Activated CD4-positive, alpha-beta T cell treated with anti-CD3 and anti-CD28 coated beads for 48 hours (primary cell): Measurements from ENCODE around the gene RAB3C.

Source experiments
- DNase-seq: peaks from one replicate; pipeline ENCODE4 v3.0.0-alpha.2; 2020

RAB3C gene

DNA sequence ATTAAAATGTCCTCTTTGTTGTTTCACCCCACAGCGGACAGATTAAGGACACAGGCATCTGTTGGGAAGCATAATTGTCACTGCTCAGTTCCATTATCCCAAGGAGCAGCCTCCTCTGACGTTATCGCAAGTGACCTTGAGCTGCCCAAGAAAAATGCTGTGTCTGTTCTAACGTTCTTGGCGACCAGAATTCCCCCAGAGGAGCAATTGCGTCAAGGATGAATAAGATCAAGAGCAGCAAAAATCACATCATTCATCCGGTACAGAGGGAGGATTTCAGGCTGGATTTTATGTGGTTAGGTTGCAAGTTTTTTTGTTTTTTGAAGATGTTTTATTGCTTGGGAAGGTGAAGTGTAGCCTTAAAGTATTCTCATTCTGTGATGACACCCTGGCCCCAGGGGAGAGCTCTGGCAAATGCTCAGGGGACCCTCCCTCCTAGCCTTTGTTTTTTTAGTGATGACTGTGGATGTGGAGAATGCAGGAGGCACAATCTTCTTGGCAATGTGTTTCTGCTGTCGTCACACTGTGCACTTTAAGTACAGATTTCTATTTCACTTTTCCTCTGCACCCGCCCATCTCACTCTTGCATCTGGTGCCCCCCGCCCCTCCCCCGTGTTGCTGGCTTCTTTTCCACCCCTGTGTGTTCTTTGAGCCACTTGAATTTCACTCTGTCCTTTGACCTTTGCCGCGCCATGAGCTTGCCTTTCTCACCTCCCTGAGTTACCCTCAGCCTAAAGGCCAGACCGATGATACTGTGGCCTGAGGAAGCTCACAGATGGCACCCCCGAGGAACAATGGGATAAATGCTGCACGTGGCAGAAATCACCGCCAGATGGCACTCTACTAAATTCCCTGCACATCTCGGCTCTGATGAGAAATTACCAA, 308.5 kb downstream of the RAB3C start:
- DNase-seq: peak; percentile 79

DNA sequence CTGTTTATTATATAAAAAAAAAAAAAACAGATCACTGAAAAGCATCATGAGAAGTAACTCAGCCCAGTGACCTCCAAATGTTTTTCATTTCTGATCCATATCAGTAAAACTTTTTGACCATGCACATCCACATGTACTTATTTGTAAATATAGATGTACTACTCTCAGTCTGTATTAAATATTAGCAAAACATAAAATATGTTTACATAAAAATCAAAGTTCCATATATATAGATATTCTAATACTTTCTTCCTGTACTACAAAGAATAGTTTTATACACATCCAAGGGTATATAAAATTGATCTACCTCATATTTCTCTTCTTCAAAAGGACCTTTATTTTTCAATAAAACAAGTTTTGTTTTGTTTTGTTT, 309.1 kb downstream of the RAB3C start:
- no peak for DNase-seq

DNA sequence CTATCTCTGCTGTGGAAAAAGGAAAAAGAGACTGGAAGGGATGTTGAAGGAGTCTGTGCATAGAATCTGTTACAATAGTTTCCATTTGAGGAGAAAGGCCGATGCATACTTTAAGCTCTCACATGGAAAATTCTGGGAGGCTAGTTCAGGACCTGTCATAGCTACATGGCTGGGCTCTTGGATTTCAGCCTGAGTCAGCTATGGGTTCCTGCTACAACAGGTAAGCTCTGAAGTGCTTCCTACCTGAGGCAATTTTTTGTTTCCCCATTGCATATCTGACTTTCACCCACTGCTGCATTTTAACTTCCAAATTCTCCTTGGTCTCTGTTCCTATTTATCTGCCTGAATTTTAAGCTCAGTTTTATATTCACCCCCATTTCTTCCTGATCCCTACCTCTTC, 310.7 kb downstream of the RAB3C start:
- no peak for DNase-seq

DNA sequence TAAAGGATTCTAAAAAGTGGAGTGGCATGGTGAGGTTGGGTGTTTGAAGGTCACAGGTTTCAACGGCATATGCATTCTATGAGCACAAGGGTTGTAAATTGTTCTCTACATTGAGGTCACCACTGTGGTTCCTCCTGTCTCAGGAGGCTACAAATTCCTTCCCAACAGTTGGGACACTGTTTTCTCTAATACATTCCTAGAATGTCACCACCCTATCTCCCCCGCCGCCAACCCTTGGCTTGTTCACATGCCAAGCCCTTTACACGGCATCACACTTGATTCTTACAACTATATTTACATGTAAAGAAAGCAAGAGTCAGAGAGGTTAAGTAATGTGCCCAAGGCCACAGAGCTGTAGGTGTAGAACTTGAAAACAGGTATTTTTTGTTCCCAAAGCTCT, 315.1 kb downstream of the RAB3C start:
- no peak for DNase-seq

DNA sequence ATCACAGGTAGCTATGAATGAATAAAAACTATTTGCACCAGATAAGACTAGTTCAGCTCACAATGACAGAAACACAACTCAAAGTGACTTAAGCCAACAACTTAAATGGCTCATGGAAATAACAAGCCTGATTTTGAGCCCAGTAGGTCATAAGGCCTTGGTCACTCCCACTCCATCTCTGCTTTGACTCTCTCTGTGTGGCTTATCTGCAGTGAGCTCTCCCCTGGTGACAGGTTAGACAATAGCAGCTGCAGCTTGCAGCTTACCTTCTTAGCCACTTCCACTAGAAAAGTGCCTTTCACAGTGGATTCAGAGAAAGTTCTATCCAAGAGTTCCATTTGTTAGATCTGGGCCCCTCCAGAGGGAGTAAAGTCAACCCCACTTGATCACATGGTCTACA, 315.7 kb downstream of the RAB3C start:
- no peak for DNase-seq

DNA sequence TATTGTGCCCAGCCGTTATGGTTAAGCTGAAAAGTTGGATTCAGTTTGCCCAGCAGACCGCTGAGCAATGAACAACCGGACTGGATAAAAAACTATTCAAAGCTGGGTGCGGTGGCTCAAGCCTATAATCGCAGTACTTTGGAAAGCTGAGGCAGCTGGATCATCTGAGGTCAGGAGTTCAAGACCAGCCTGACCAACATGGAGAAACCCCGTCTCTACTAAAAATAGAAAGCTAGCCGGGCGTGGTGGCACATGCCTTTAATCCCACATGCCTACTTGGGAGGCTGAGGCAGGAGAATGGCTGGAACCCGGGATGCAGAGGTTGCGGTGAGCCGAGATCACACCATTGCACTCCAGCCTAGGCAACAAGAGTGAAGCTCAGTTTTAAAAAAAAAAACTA, 318.4 kb downstream of the RAB3C start:
- DNase-seq: no peak

DNA sequence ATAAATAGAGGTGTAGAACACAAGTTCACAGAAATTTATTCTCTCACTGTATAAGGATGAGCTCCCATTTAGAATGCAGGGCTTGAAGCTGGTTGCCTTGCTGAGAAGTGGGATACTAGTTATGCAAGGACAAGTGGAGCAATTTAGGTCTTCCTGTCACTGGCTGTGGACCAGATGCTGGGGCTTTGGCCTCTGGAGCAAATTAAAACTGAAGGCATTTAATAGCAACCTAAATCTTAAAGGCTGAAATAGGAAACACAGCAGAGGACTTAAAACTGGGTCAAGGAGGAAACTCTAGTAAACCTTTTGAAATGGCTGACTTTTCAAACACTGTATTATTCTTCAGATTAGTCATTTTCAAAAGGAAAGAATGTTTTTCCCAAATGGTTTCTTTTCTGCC, 319.4 kb downstream of the RAB3C start:
- no peak for DNase-seq

DNA sequence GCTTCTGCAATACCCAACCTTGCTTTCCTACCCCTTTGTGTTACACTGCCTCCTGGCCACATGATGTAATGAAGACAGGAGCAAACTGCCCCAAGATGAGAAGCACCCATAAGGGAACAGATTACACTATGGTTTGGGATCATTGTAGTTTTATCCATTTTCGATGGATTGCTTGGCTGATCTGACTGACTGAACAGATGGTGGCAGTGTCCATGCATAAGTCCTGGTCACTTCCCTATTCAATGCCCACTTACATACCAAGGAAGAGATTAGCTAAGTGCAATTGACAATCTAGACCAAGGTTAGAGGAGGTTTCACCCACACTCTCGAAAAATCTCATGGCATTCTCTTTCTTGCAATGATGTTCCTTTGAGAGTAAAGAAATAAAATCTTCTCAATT, 319.9 kb downstream of the RAB3C start:
- DNase-seq: no peak

DNA sequence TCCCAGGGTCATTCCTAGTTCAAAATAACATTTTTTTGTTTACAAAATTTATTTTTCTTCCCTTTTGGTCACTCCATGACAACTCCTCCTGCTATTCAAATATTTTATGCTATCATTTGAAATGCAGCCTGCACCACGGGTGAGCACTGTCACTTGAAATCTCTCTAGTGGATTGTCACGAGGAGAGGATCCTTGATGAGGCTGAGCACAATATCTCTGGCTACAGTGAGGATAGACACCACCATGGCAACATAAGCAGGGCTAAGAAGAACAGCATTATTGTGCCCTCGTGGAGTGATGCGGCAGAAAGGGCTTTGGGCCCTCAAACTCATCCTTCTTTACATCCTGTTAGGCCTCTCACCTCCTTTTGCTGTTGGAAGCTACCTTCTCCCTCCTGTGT, 321.9 kb downstream of the RAB3C start:
- no peak for DNase-seq

DNA sequence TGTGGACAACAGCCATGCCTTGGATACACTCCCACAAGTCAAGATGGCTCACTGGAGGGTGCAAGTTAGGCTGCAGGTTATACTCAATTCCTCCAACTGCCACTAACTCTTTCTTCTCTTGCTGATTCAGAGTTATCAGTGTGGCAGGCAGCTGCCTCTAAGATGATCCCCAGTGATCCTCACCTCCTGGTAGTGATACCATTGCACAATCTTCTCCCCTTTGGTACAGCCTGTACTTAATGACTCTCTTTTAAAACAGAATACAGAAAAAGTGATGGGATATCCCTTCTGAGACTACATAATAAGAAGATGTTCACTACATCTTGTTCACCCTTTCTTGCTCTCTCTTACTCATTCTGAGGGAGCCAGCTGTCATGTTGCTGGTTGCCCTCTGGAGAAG, 323.1 kb downstream of the RAB3C start:
- DNase-seq: no peak
